ENCODE measurements around the gene BMPR2. TPM values are rescaled to one million over a fixed set of nuclear protein-coding genes. Genes with fewer than 3 reads are reported as not detected.
"Not testable (repeated sequence)": the region's sequence is repeated elsewhere in the genome, so short reads cannot be mapped to it uniquely, and the experiment has no call there.

Gene BMPR2
- total RNA-seq, 4 donors from 2014 or later: 54.8 to 76.7 (median 67.7) TPM

DNA sequence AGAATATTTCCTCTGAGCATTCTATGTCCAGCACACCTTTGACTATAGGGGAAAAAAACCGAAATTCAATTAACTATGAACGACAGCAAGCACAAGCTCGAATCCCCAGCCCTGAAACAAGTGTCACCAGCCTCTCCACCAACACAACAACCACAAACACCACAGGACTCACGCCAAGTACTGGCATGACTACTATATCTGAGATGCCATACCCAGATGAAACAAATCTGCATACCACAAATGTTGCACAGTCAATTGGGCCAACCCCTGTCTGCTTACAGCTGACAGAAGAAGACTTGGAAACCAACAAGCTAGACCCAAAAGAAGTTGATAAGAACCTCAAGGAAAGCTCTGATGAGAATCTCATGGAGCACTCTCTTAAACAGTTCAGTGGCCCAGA is 179.2 kb downstream of the BMPR2 start:
- no peak for DNase-seq (ENCODE audit: extremely low spot score)
- intact Hi-C loops (cut with DNase I): no loop called here
- Histone ChIP-seq H3K36me3 (peaks cover 19 to 77% (median 57%) of the 10 kb centered on the region in 4 donors), H3K27ac (replicated peaks in 1 of 4) (no peak overlapping the region), H3K4me1 (no peaks in the 10 kb centered on the region), H3K4me3 (no peak overlapping the region), H3K27me3 (no peaks in the 10 kb centered on the region), H3K9me3 (no peaks in the 10 kb centered on the region)
- 86% methylated on average over 4 of the region's 4 CpGs for WGBS
- TF ChIP-seq POLR2A (IDR thresholded peaks at IDR 0.05; ENCODE audit: low read depth) (no peak), EP300 (IDR thresholded peaks at IDR 0.05) (no peak), POLR2AphosphoS5 (IDR thresholded peaks at IDR 0.05) (no peak)
- TF ChIP-seq, protein P1, sequence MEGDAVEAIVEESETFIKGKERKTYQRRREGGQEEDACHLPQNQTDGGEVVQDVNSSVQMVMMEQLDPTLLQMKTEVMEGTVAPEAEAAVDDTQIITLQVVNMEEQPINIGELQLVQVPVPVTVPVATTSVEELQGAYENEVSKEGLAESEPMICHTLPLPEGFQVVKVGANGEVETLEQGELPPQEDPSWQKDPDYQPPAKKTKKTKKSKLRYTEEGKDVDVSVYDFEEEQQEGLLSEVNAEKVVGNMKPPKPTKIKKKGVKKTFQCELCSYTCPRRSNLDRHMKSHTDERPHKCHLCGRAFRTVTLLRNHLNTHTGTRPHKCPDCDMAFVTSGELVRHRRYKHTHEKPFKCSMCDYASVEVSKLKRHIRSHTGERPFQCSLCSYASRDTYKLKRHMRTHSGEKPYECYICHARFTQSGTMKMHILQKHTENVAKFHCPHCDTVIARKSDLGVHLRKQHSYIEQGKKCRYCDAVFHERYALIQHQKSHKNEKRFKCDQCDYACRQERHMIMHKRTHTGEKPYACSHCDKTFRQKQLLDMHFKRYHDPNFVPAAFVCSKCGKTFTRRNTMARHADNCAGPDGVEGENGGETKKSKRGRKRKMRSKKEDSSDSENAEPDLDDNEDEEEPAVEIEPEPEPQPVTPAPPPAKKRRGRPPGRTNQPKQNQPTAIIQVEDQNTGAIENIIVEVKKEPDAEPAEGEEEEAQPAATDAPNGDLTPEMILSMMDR (IDR thresholded peaks at IDR 0.05): no peak

DNA sequence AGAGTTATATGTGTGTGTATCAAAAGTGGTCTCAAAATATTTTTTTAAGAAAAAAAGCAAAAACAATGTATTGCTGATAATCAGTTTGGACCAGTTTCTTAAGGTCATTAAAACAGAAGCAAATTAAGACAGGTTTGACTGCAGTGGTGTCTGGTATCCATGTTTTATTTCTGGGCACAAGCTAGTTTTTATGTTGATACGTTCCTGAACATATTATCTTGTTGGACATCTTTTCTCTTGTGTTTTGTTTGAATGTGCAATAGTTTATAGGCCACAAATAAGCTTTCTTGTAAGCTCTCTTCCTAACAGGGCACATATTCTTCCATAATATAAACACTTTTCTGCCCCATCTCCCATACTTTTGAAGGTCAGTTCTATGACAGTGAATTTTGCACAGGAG is 184.1 kb downstream of the BMPR2 start:
- no peak overlapping the region for H3K27ac ChIP-seq (replicated peaks in 1 of 4)
- no peak overlapping the region for H3K4me3 ChIP-seq
- H3K36me3 ChIP-seq: peaks cover 18 to 57% (median 42%) of the 10 kb centered on the region in 4 donors
- no peak for DNase-seq (ENCODE audit: extremely low spot score)
- TF ChIP-seq, protein P1 (IDR thresholded peaks at IDR 0.05): no peak
- TF ChIP-seq POLR2A (IDR thresholded peaks at IDR 0.05; ENCODE audit: low read depth) (no peak), POLR2AphosphoS5 (IDR thresholded peaks at IDR 0.05) (no peak), EP300 (IDR thresholded peaks at IDR 0.05) (no peak)
- H3K27me3 ChIP-seq: no peaks in the 10 kb centered on the region
- H3K9me3 ChIP-seq: no peaks in the 10 kb centered on the region
- no peaks in the 10 kb centered on the region for H3K4me1 ChIP-seq
- WGBS: 55% methylated on average over 1 of the region's 1 CpG
- intact Hi-C loops (cut with DNase I): no loop called here

DNA sequence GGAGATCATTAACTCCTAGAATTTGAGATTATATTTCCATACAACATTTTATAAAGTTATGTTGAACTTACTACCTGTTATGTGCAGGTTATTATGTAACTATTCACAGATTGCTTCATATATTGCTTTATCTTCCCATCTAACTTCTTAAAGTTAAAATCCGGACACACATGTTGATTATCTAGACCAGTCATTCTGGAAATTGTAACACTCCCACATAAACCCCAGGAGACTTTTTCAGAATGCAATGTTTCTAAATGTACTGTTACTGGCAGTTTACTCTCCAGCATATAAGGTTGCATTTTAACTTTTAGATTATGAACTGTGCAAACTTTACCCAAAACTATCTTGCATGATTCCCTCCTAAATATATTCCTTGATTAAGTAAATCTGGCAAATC is 188.1 kb downstream of the BMPR2 start:
- Histone ChIP-seq H3K27me3 (no peaks in the 10 kb centered on the region), H3K36me3 (peaks cover 0 to 20% (median 14%) of the 10 kb centered on the region in 4 donors), H3K4me3 (no peak overlapping the region), H3K27ac (replicated peaks in 1 of 4) (no peak overlapping the region), H3K9me3 (no peaks in the 10 kb centered on the region), H3K4me1 (no peaks in the 10 kb centered on the region)
- TF ChIP-seq, protein P1 (IDR thresholded peaks at IDR 0.05): no peak
- TF ChIP-seq EP300 (IDR thresholded peaks at IDR 0.05) (no peak), POLR2A (IDR thresholded peaks at IDR 0.05; ENCODE audit: low read depth) (no peak)
- DNase-seq (ENCODE audit: extremely low spot score): no peak
- intact Hi-C loops (cut with DNase I): no loop called here
- 86% methylated on average over 1 of the region's 1 CpG for WGBS

- intact Hi-C loops (cut with DNase I): no loop called here
- Histone ChIP-seq H3K4me1 (no peaks in the 10 kb centered on the region), H3K27me3 (no peaks in the 10 kb centered on the region), H3K27ac (replicated peaks in 1 of 4) (no peak overlapping the region), H3K36me3 (peaks cover 0 to 7% (median 3%) of the 10 kb centered on the region in 4 donors), H3K4me3 (no peak overlapping the region), H3K9me3 (no peaks in the 10 kb centered on the region)
- 72% methylated on average over 2 of the region's 2 CpGs for WGBS
- DNase-seq (ENCODE audit: extremely low spot score): no peak
- no peak for TF ChIP-seq POLR2A (IDR thresholded peaks at IDR 0.05; ENCODE audit: low read depth)
Measured at GRCh38 chr2:202566286-202566685, 190.2 kb downstream of the BMPR2 start.

DNA sequence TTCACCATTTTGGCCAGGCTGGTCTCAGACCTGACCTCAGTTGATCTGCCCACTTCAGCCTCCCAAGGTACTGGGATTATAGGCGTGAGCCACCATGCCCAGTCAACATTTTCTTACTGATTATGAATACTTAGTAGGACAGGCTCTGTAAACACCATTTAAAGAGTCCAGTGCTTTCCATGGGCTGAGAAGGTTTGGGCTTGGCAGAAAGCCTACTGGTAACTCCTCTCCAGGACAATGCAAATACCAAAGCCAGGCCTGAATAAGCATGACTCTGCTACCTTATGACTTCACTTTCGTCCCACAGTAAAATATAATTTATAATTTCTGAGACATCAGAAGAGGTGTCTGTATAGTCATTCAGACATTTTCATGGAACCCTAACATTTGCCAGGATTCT is 198.4 kb downstream of the BMPR2 start:
- WGBS: 68% methylated on average over 2 of the region's 2 CpGs
- H3K36me3 ChIP-seq: no peaks in the 10 kb centered on the region
- H3K4me1 ChIP-seq: no peaks in the 10 kb centered on the region
- DNase-seq (ENCODE audit: extremely low spot score): no peak
- H3K9me3 ChIP-seq: no peaks in the 10 kb centered on the region
- intact Hi-C loops (cut with DNase I): no loop called here
- no peak overlapping the region for H3K4me3 ChIP-seq
- TF ChIP-seq, protein P1 (IDR thresholded peaks at IDR 0.05): no peak
- TF ChIP-seq EP300 (IDR thresholded peaks at IDR 0.05): no peak
- TF ChIP-seq POLR2A (IDR thresholded peaks at IDR 0.05; ENCODE audit: low read depth): no peak
- no peak for TF ChIP-seq POLR2AphosphoS5 (IDR thresholded peaks at IDR 0.05)
- no peak overlapping the region for H3K27ac ChIP-seq (replicated peaks in 1 of 4)
- no peaks in the 10 kb centered on the region for H3K27me3 ChIP-seq

DNA sequence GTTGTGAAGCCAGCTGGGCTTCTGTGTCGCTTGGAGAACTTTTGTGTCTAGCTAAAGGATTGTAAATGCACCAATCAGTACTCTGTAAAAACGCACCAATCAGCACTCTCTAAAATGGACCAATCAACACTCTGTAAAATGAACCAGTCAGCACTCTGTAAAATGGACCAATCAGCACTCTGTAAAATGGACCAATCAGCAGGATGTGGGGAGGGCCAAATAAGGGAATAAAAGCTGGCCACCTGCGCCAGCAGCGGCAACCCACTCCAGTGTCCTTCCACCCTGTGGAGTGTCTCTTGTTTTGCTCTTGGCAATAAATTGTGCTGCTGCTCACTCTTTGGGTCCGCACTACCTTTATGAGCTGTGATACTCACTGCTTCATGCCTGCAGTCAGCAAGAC is 199.1 kb downstream of the BMPR2 start:
- 95% methylated on average over 5 of the region's 5 CpGs for WGBS
- intact Hi-C loops (cut with DNase I); H3K4me3 ChIP-seq; H3K27me3 ChIP-seq; DNase-seq (ENCODE audit: extremely low spot score); H3K36me3 ChIP-seq; H3K27ac ChIP-seq (replicated peaks in 1 of 4); H3K4me1 ChIP-seq; H3K9me3 ChIP-seq: not testable (repeated sequence)

Data from esophagus muscularis mucosa (tissue), 4 donors.